ENCODE data around the gene NUMB. TPM values are rescaled to one million over a fixed set of nuclear protein-coding genes. Genes with fewer than 3 reads are reported as not detected.
"Not testable (repeated sequence)": the region's sequence is repeated elsewhere in the genome, so short reads cannot be mapped to it uniquely, and the experiment has no call there.

NUMB gene
- total RNA-seq, 1 donor from 2014 or later, result 60.7 TPM

DNA sequence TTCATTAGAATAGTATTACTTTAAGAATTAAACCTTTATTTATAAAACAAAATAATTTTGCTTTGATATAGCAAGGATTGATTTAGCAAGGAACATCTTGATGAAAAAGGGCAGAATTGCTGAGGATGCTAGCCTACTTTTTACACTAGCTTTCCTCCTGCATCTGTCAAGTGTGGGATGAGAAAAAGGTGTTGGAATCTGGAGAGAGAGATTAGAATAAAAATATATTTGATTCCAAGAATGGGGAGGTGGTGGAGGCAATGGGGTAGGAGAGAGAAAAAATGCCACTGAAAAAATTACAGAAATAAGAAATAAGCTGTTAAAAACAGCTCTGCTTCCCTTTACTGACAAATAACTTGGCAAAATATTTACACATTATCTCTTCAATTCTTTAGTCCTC, 98.9 kb downstream of the NUMB start:
- Mint-ChIP-seq H3K27me3 (ENCODE audit: low read depth) (no peaks in the 10 kb centered on the region), H3K36me3 (ENCODE audit: low read depth) (peaks cover 7% of the 10 kb centered on the region), H3K27ac (ENCODE audit: unreplicated experiment) (peak overlapping the region; percentile 28), H3K9me3 (ENCODE audit: low read depth) (no peaks in the 10 kb centered on the region), H3K4me1 (ENCODE audit: low read depth) (no peaks in the 10 kb centered on the region), H3K4me3 (ENCODE audit: unreplicated experiment) (no peak overlapping the region)
- TF ChIP-seq, protein P1, sequence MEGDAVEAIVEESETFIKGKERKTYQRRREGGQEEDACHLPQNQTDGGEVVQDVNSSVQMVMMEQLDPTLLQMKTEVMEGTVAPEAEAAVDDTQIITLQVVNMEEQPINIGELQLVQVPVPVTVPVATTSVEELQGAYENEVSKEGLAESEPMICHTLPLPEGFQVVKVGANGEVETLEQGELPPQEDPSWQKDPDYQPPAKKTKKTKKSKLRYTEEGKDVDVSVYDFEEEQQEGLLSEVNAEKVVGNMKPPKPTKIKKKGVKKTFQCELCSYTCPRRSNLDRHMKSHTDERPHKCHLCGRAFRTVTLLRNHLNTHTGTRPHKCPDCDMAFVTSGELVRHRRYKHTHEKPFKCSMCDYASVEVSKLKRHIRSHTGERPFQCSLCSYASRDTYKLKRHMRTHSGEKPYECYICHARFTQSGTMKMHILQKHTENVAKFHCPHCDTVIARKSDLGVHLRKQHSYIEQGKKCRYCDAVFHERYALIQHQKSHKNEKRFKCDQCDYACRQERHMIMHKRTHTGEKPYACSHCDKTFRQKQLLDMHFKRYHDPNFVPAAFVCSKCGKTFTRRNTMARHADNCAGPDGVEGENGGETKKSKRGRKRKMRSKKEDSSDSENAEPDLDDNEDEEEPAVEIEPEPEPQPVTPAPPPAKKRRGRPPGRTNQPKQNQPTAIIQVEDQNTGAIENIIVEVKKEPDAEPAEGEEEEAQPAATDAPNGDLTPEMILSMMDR (IDR thresholded peaks at IDR 0.05), result no peak
- no peak for DNase-seq (ENCODE audit: low spot score)

DNA sequence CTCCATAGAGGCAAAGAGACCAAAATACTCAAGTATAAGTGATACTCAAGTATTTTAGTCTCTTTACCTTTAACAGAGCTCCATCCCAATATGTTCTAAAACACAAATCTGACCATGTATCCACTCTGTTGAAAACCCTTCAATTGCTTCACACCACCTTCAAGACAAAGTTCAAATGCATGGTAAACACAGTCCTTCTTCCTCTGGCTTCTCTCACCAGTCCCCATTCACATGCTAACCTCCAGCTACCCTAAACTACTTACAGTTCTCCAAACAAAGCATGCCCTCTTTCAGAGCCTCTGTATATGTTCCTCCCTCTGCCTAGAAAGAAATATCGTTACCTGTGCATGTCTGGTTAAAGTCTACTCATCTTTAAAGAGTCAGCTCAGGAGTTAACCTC, 100.2 kb downstream of the NUMB start:
- H3K27ac Mint-ChIP-seq (ENCODE audit: unreplicated experiment), result no peak overlapping the region

GRCh38 chr14:73349091-73349490, 109.3 kb downstream of the NUMB start:
- not testable (repeated sequence) for H3K27me3 Mint-ChIP-seq (ENCODE audit: low read depth); H3K4me3 Mint-ChIP-seq (ENCODE audit: unreplicated experiment); DNase-seq (ENCODE audit: low spot score); H3K36me3 Mint-ChIP-seq (ENCODE audit: low read depth); H3K9me3 Mint-ChIP-seq (ENCODE audit: low read depth); H3K4me1 Mint-ChIP-seq (ENCODE audit: low read depth); H3K27ac Mint-ChIP-seq (ENCODE audit: unreplicated experiment)

More for the DNA sequence above, 100.2 kb downstream of the NUMB start:
- Mint-ChIP-seq H3K36me3 (ENCODE audit: low read depth) (peaks cover 5% of the 10 kb centered on the region), H3K4me1 (ENCODE audit: low read depth) (no peaks in the 10 kb centered on the region), H3K27me3 (ENCODE audit: low read depth) (no peaks in the 10 kb centered on the region), H3K9me3 (ENCODE audit: low read depth) (no peaks in the 10 kb centered on the region), H3K4me3 (ENCODE audit: unreplicated experiment) (no peak overlapping the region)
- DNase-seq (ENCODE audit: low spot score), result no peak
- TF ChIP-seq, protein P1 (IDR thresholded peaks at IDR 0.05), result no peak

GRCh38 chr14:73344319-73344718, 114.0 kb downstream of the NUMB start:
- no peaks in the 10 kb centered on the region for H3K36me3 Mint-ChIP-seq (ENCODE audit: low read depth)
- no peaks in the 10 kb centered on the region for H3K4me1 Mint-ChIP-seq (ENCODE audit: low read depth)
- DNase-seq (ENCODE audit: low spot score), result no peak
- H3K27ac Mint-ChIP-seq (ENCODE audit: unreplicated experiment), result no peak overlapping the region
- H3K9me3 Mint-ChIP-seq (ENCODE audit: low read depth), result no peaks in the 10 kb centered on the region
- no peaks in the 10 kb centered on the region for H3K27me3 Mint-ChIP-seq (ENCODE audit: low read depth)
- H3K4me3 Mint-ChIP-seq (ENCODE audit: unreplicated experiment), result no peak overlapping the region
- TF ChIP-seq, protein P1 (IDR thresholded peaks at IDR 0.05), result no peak

- H3K27ac Mint-ChIP-seq (ENCODE audit: unreplicated experiment), result no peak overlapping the region
- no peaks in the 10 kb centered on the region for H3K9me3 Mint-ChIP-seq (ENCODE audit: low read depth)
- no peak for DNase-seq (ENCODE audit: low spot score)
- H3K4me3 Mint-ChIP-seq (ENCODE audit: unreplicated experiment), result no peak overlapping the region
- TF ChIP-seq, protein P1 (IDR thresholded peaks at IDR 0.05), result no peak
- no peaks in the 10 kb centered on the region for H3K27me3 Mint-ChIP-seq (ENCODE audit: low read depth)
- no peaks in the 10 kb centered on the region for H3K36me3 Mint-ChIP-seq (ENCODE audit: low read depth)
- H3K4me1 Mint-ChIP-seq (ENCODE audit: low read depth), result no peaks in the 10 kb centered on the region
Observed at GRCh38 chr14:73342670-73343069, 115.7 kb downstream of the NUMB start.

DNA sequence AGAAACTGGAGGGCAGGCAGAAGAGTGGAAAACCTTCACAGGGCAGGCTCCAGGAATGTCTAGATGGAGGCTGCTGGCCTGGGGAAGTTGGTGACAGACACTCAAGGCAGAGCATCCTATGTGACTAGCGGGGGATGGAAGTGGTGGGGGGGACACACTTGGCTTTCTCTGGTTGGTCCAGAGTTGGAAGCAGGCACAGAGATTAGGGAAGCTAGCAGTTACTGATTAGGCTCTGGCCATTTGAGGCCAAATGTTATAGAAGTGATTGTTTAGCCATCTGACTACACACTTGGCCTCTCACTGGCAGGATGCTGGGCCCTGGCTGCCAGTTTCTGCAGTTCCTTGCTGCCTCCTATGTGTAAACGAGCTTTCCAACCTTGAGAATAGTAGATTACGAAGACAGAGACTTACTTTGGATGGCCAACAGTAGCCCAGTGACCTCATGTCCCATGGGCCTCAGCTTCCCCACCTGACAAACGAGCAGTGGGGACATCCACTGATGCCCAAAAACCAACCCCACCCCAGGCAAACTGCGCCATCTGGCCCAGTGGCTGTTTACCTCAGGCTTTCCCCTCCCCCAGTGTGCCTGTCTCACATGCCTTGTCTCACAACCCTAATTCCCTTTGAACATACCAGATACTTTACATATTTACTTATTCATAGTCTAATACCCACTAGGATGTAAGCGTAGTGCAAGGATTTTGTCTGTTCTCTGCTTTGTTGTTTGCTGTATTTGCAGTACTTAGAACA, 118.3 kb downstream of the NUMB start:
- no peaks in the 10 kb centered on the region for H3K36me3 Mint-ChIP-seq (ENCODE audit: low read depth)
- H3K9me3 Mint-ChIP-seq (ENCODE audit: low read depth), result no peaks in the 10 kb centered on the region
- H3K4me3 Mint-ChIP-seq (ENCODE audit: unreplicated experiment), result no peak overlapping the region
- no peak overlapping the region for H3K27ac Mint-ChIP-seq (ENCODE audit: unreplicated experiment)
- TF ChIP-seq, protein P1 (IDR thresholded peaks at IDR 0.05), result no peak
- DNase-seq (ENCODE audit: low spot score), result no peak
- no peaks in the 10 kb centered on the region for H3K27me3 Mint-ChIP-seq (ENCODE audit: low read depth)
- H3K4me1 Mint-ChIP-seq (ENCODE audit: low read depth), result peaks cover 14% of the 10 kb centered on the region

All from chondrocyte (in vitro differentiated cells).